Gastroesophageal sphincter (tissue), 3 donors: ENCODE measurements around the gene PCLAF.
"Not testable (repeated sequence)": the region's sequence is repeated elsewhere in the genome, so short reads cannot be mapped to it uniquely, and the experiment has no call there.

Experiments
- CTCF ChIP-seq, 4 experiments: fragments of 200-600 bp in 2 of 4; fragments of 450-650 bp in 2 of 4; sonication (generic) in 1 of 4; IDR thresholded peaks; one replicate each; pipeline ENCODE4 v1.5.1; 2017 to 2019; ENCODE audit warnings: antibody characterized with exemption in 4 of 4, mild to moderate bottlenecking in 2 of 4, moderate library complexity in 2 of 4
- EP300 ChIP-seq: sonication (generic); formaldehyde crosslinking; IDR thresholded peaks from one replicate; pipeline ENCODE4 v1.6.1; 2017; ENCODE audit warnings: antibody characterized with exemption, mild to moderate bottlenecking
- POLR2A ChIP-seq, 2 donors: fragments of 450-650 bp; IDR thresholded peaks; one replicate each; pipeline ENCODE4 v1.6.1; 2017; ENCODE audit warnings: antibody characterized with exemption in 2 of 2, mild to moderate bottlenecking in 2 of 2, moderate library complexity in 1 of 2

GRCh38 chr15:64326975-64327374 is 54.3 kb downstream of the PCLAF start:
- TF ChIP-seq CTCF (IDR thresholded peaks at IDR 0.05); POLR2A (IDR thresholded peaks at IDR 0.05); EP300: not testable (repeated sequence)
